Measurements from ENCODE around the gene IGDCC3.

IGDCC3 gene

GRCh38 chr15:65334586-65335231 lies 43.1 kb downstream of the IGDCC3 start:
- H3K4me3 ChIP-seq (ENCODE audit: low read length), result no peak overlapping the region
- DNase-seq (ENCODE audit: low read depth, low spot score), result no peak

GRCh38 chr15:65333856-65334255 lies 43.9 kb downstream of the IGDCC3 start:
- DNase-seq (ENCODE audit: low read depth, low spot score), result no peak
- H3K4me3 ChIP-seq (ENCODE audit: low read length), result no peak overlapping the region

GRCh38 chr15:65333148-65333820 lies 44.5 kb downstream of the IGDCC3 start:
- no peak overlapping the region for H3K4me3 ChIP-seq (ENCODE audit: low read length)
- no peak for DNase-seq (ENCODE audit: low read depth, low spot score)

- no peak overlapping the region for H3K4me3 ChIP-seq (ENCODE audit: low read length)
These were observed 45.2 kb downstream of the IGDCC3 start for GRCh38 chr15:65332391-65333147.

GRCh38 chr15:65331811-65332210 lies 46.0 kb downstream of the IGDCC3 start:
- DNase-seq (ENCODE audit: low read depth, low spot score), result no peak

More at GRCh38 chr15:65332391-65333147, 45.2 kb downstream of the IGDCC3 start:
- DNase-seq (ENCODE audit: low read depth, low spot score), result no peak

GRCh38 chr15:65330934-65331645 lies 46.7 kb downstream of the IGDCC3 start:
- DNase-seq (ENCODE audit: low read depth, low spot score), result no peak
- H3K4me3 ChIP-seq (ENCODE audit: low read length), result no peak overlapping the region

More at GRCh38 chr15:65331811-65332210, 46.0 kb downstream of the IGDCC3 start:
- H3K4me3 ChIP-seq (ENCODE audit: low read length), result no peak overlapping the region

GRCh38 chr15:65329984-65330735 lies 47.6 kb downstream of the IGDCC3 start:
- no peak for DNase-seq (ENCODE audit: low read depth, low spot score)
- no peak overlapping the region for H3K4me3 ChIP-seq (ENCODE audit: low read length)

- no peak overlapping the region for H3K4me3 ChIP-seq (ENCODE audit: low read length)
- no peak for DNase-seq (ENCODE audit: low read depth, low spot score)
These were observed 48.4 kb downstream of the IGDCC3 start for GRCh38 chr15:65329288-65329983.

GRCh38 chr15:65328506-65329287 lies 49.1 kb downstream of the IGDCC3 start:
- DNase-seq (ENCODE audit: low read depth, low spot score), result no peak
- no peak overlapping the region for H3K4me3 ChIP-seq (ENCODE audit: low read length)

- no peak overlapping the region for H3K4me3 ChIP-seq (ENCODE audit: low read length)
- no peak for DNase-seq (ENCODE audit: low read depth, low spot score)
These were observed 50.0 kb downstream of the IGDCC3 start for GRCh38 chr15:65327651-65328393.

GRCh38 chr15:65326818-65327217 lies 51.0 kb downstream of the IGDCC3 start:
- DNase-seq (ENCODE audit: low read depth, low spot score), result no peak
- H3K4me3 ChIP-seq (ENCODE audit: low read length), result no peak overlapping the region

GRCh38 chr15:65326117-65326526 lies 51.7 kb downstream of the IGDCC3 start:
- no peak overlapping the region for H3K4me3 ChIP-seq (ENCODE audit: low read length)
- no peak for DNase-seq (ENCODE audit: low read depth, low spot score)

- no peak for DNase-seq (ENCODE audit: low read depth, low spot score)
- no peak overlapping the region for H3K4me3 ChIP-seq (ENCODE audit: low read length)
These were observed 54.7 kb downstream of the IGDCC3 start for GRCh38 chr15:65323071-65323511.

- peak; percentile 60 for DNase-seq (ENCODE audit: low read depth, low spot score)
These were observed 58.9 kb downstream of the IGDCC3 start for GRCh38 chr15:65318870-65319356.

GRCh38 chr15:65312400-65312916 lies 65.3 kb downstream of the IGDCC3 start:
- no peak for DNase-seq (ENCODE audit: low read depth, low spot score)

More at GRCh38 chr15:65318870-65319356, 58.9 kb downstream of the IGDCC3 start:
- H3K4me3 ChIP-seq (ENCODE audit: low read length), result no peak overlapping the region

GRCh38 chr15:65311760-65312159 lies 66.0 kb downstream of the IGDCC3 start:
- no peak overlapping the region for H3K4me3 ChIP-seq (ENCODE audit: low read length)
- DNase-seq (ENCODE audit: low read depth, low spot score), result no peak

More at GRCh38 chr15:65312400-65312916, 65.3 kb downstream of the IGDCC3 start:
- no peak overlapping the region for H3K4me3 ChIP-seq (ENCODE audit: low read length)

All from Jurkat, Clone E6-1 (cell line).